NCI-H524 treated with DMSO at 0.1 percent for 48 hours (cell line): ENCODE measurements around the gene TMEM52.
"Not testable (repeated sequence)": the region's sequence is repeated elsewhere in the genome, so short reads cannot be mapped to it uniquely, and the experiment has no call there.

Source experiments
- DNase-seq: peaks from one replicate; lab custom pipeline; 2025; lab: John Stamatoyannopoulos, UW

Gene TMEM52

GRCh38 chr1:1894354-1895059 is 24.6 kb downstream of the TMEM52 start:
- no peak for DNase-seq

- no peak for DNase-seq
Measured at GRCh38 chr1:1893997-1894353, 25.1 kb downstream of the TMEM52 start.

GRCh38 chr1:1893291-1893985 is 25.6 kb downstream of the TMEM52 start:
- DNase-seq, result no peak

- DNase-seq, result no peak
Measured at GRCh38 chr1:1892763-1893120, 26.3 kb downstream of the TMEM52 start.

- no peak for DNase-seq
Measured at GRCh38 chr1:1892079-1892762, 26.9 kb downstream of the TMEM52 start.

GRCh38 chr1:1891349-1892078 is 27.6 kb downstream of the TMEM52 start:
- DNase-seq, result no peak

GRCh38 chr1:1890506-1891348 is 28.4 kb downstream of the TMEM52 start, which contains the start of gene GNB1:
Gene GNB1 (minus strand): TSS chr1:1891087. CDS start chr1:1825453, 65,634 bp downstream.
- DNase-seq, result no peak

GRCh38 chr1:1889847-1890505 is 29.1 kb downstream of the TMEM52 start:
- no peak for DNase-seq

GRCh38 chr1:1889090-1889750 is 29.9 kb downstream of the TMEM52 start:
- no peak for DNase-seq

- DNase-seq, result not testable (repeated sequence)
Measured at GRCh38 chr1:1883890-1884289, 35.2 kb downstream of the TMEM52 start.

- DNase-seq, result no peak
Measured at GRCh38 chr1:1883092-1883873, 35.8 kb downstream of the TMEM52 start.

GRCh38 chr1:1881727-1882126 is 37.4 kb downstream of the TMEM52 start:
- no peak for DNase-seq

- DNase-seq, result no peak
Measured at GRCh38 chr1:1880617-1881312, 38.3 kb downstream of the TMEM52 start.

GRCh38 chr1:1879942-1880341 is 39.1 kb downstream of the TMEM52 start:
- no peak for DNase-seq

GRCh38 chr1:1877865-1878436 is 41.1 kb downstream of the TMEM52 start:
- DNase-seq, result no peak

- DNase-seq, result no peak
Measured at GRCh38 chr1:1876335-1876930, 42.6 kb downstream of the TMEM52 start.

GRCh38 chr1:1875932-1876331 is 43.1 kb downstream of the TMEM52 start:
- DNase-seq, result no peak

GRCh38 chr1:1874901-1875300 is 44.2 kb downstream of the TMEM52 start:
- no peak for DNase-seq
